C1 segment of cervical spinal cord (tissue), 14 donors: Measurements from ENCODE around the gene SLC11A1.

Experiments used
- DNase-seq, 14 donors: peaks; one replicate each; lab custom pipeline; 2025; lab: John Stamatoyannopoulos, UW

Gene SLC11A1

GRCh38 chr2:218393750-218394290, 11.7 kb downstream of the SLC11A1 start:
- DNase-seq = no peak

- DNase-seq = no peak
These were observed 12.4 kb downstream of the SLC11A1 start for GRCh38 chr2:218394298-218395089.

- no peak for DNase-seq
These were observed 13.0 kb downstream of the SLC11A1 start for GRCh38 chr2:218395090-218395444.

- DNase-seq = no peak
These were observed 13.4 kb downstream of the SLC11A1 start for GRCh38 chr2:218395456-218395825.

GRCh38 chr2:218395826-218396687, 14.0 kb downstream of the SLC11A1 start:
- DNase-seq = peak; percentile 68 to 98 (median 96)

- DNase-seq = peak in 11 of 14 donors; percentile 53 to 88 (median 80)
These were observed 14.8 kb downstream of the SLC11A1 start for GRCh38 chr2:218396688-218397462.

GRCh38 chr2:218397463-218397819, 15.4 kb downstream of the SLC11A1 start:
- peak in 1 of 14 donors; percentile 47 for DNase-seq

- DNase-seq = peak in 8 of 14 donors; percentile 46 to 78 (median 66)
These were observed 15.9 kb downstream of the SLC11A1 start for GRCh38 chr2:218397820-218398436.

GRCh38 chr2:218398437-218399390, 16.6 kb downstream of the SLC11A1 start:
- peak in 11 of 14 donors; percentile 58 to 83 (median 69) for DNase-seq

GRCh38 chr2:218399391-218400166, 17.5 kb downstream of the SLC11A1 start, which contains the start of gene CTDSP1:
Gene CTDSP1 (plus strand): TSS chr2:218399868. CDS start chr2:218400091, 223 bp downstream.
- peak; percentile 60 to 95 (median 88) for DNase-seq

GRCh38 chr2:218400167-218400929, 18.3 kb downstream of the SLC11A1 start:
- DNase-seq = peak in 7 of 14 donors; percentile 31 to 73 (median 59)

GRCh38 chr2:218400930-218401881, 19.1 kb downstream of the SLC11A1 start:
- no peak for DNase-seq

GRCh38 chr2:218401890-218402289, 19.8 kb downstream of the SLC11A1 start:
- no peak for DNase-seq

- no peak for DNase-seq
These were observed 20.4 kb downstream of the SLC11A1 start for GRCh38 chr2:218402491-218402901.

GRCh38 chr2:218402911-218403411, 20.9 kb downstream of the SLC11A1 start:
- no peak for DNase-seq

GRCh38 chr2:218403810-218404209, 21.7 kb downstream of the SLC11A1 start:
- DNase-seq = no peak
